ENCODE results near the gene DMD. TPM values are rescaled to one million over a fixed set of nuclear protein-coding genes. Genes with fewer than 3 reads are reported as not detected.

DMD gene
- total RNA-seq, 2 experiments from 2014 or later: 0.20 to 0.47 TPM

DNA sequence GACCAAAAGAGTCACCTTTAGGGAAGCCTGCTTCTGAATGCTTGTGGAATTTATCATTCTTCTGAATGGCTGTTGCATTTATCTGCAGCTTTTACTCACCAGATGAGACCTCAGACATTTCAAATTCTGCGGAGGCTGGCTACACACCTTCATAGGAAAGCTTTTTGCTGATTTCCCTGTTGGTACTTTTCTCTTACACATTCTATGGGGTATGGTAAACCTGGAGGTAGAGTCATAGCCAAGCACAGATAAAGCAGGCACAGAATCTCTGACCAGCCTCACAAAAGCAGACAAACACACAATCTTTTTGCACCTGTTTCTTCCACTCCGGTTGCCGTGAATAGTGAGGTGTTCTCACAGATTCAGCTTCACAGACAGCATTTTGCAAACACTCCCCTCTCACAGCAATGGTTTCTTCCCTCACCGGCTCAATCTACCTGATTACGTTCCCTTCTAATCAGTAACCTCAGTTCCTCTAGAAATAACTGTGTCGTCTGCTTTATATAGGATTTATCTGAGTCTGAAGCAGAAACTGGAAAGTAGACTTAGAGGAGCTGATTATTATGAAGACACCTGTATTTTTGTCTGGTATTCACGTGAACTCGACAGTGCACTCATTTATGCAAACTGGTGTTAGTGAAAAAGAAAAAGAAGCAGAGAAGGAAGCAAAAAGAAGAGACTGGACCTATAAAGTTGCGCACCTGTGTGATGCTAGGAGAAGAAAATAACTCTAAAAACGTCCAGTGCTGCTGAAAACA lies 83.1 kb downstream of the DMD start:
- Histone ChIP-seq H3K4me3 (ENCODE audit: low read length) (no peak overlapping the region), H3K27ac (ENCODE audit: low read depth in 1 of 2, low read length in 2 of 2) (no peak overlapping the region), H3K36me3 (ENCODE audit: insufficient read depth, low read length) (no peaks in the 10 kb centered on the region), H3K9me3 (ENCODE audit: control insufficient read depth in 1 of 2, insufficient read depth in 1 of 2, low read length in 2 of 2) (peaks cover 0 to 3% of the 10 kb centered on the region in 2 experiments), H3K4me1 (ENCODE audit: insufficient read depth, low read length) (no peaks in the 10 kb centered on the region), H3K27me3 (ENCODE audit: control insufficient read depth in 1 of 2, insufficient read depth in 2 of 2, low read length in 2 of 2) (no peaks in the 10 kb centered on the region)
- DNase-seq: no peak
- intact Hi-C loops (cut with DNase I, micrococcal nuclease): no loop called here
- no peaks in the 10 kb centered on the region for H3K36me3 Mint-ChIP-seq (ENCODE audit: low read depth)
- no peaks in the 10 kb centered on the region for H3K4me1 Mint-ChIP-seq (ENCODE audit: low read depth)
- no peaks in the 10 kb centered on the region for H3K27me3 Mint-ChIP-seq
- no peak for ATAC-seq (ENCODE audit: poor library complexity)
- CTCF ChIA-PET: no interaction called here
- TF ChIP-seq, protein P1, sequence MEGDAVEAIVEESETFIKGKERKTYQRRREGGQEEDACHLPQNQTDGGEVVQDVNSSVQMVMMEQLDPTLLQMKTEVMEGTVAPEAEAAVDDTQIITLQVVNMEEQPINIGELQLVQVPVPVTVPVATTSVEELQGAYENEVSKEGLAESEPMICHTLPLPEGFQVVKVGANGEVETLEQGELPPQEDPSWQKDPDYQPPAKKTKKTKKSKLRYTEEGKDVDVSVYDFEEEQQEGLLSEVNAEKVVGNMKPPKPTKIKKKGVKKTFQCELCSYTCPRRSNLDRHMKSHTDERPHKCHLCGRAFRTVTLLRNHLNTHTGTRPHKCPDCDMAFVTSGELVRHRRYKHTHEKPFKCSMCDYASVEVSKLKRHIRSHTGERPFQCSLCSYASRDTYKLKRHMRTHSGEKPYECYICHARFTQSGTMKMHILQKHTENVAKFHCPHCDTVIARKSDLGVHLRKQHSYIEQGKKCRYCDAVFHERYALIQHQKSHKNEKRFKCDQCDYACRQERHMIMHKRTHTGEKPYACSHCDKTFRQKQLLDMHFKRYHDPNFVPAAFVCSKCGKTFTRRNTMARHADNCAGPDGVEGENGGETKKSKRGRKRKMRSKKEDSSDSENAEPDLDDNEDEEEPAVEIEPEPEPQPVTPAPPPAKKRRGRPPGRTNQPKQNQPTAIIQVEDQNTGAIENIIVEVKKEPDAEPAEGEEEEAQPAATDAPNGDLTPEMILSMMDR (IDR thresholded peaks at IDR 0.05): no peak
- no peak overlapping the region for H3K27ac Mint-ChIP-seq
- H3K4me3 Mint-ChIP-seq: no peak overlapping the region
- H3K9me3 Mint-ChIP-seq: no peaks in the 10 kb centered on the region
- POLR2A ChIA-PET: no interaction called here

DNA sequence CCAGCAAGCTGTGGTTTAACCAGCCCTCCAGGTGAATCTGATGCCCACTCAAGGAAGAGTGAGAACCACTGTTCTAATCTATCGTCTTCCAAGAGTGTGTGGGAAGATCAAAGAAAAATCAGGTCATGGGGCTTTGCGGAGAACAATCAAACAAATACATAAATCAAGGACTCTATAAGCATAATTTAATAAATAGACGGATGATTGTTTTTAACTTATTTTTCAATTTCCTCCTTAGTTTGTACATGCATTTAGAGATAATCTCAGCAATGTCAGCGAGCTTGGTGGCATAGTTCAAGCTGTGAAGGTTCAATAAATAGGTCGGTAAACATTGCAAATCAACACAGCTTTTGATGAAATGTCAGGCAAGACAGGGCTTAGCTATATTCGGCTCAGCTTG lies 84.9 kb downstream of the DMD start:
- DNase-seq (no peak), ATAC-seq (ENCODE audit: poor library complexity) (no peak)
- no peaks in the 10 kb centered on the region for H3K36me3 ChIP-seq (ENCODE audit: insufficient read depth, low read length)
- ChIA-PET POLR2A (no interaction called here), CTCF (no interaction called here)
- Mint-ChIP-seq H3K4me3 (no peak overlapping the region), H3K36me3 (ENCODE audit: low read depth) (no peaks in the 10 kb centered on the region), H3K4me1 (ENCODE audit: low read depth) (no peaks in the 10 kb centered on the region), H3K27ac (no peak overlapping the region), H3K9me3 (no peaks in the 10 kb centered on the region), H3K27me3 (no peaks in the 10 kb centered on the region)
- no peak overlapping the region for H3K4me3 ChIP-seq (ENCODE audit: low read length)
- H3K27me3 ChIP-seq (ENCODE audit: control insufficient read depth in 1 of 2, insufficient read depth in 2 of 2, low read length in 2 of 2): no peaks in the 10 kb centered on the region
- H3K4me1 ChIP-seq (ENCODE audit: insufficient read depth, low read length): no peaks in the 10 kb centered on the region
- TF ChIP-seq, protein P1 (IDR thresholded peaks at IDR 0.05): no peak
- H3K9me3 ChIP-seq (ENCODE audit: control insufficient read depth in 1 of 2, insufficient read depth in 1 of 2, low read length in 2 of 2): peaks cover 0 to 3% of the 10 kb centered on the region in 2 experiments
- intact Hi-C loops (cut with DNase I, micrococcal nuclease): no loop called here
- H3K27ac ChIP-seq (ENCODE audit: low read depth in 1 of 2, low read length in 2 of 2): no peak overlapping the region

DNA sequence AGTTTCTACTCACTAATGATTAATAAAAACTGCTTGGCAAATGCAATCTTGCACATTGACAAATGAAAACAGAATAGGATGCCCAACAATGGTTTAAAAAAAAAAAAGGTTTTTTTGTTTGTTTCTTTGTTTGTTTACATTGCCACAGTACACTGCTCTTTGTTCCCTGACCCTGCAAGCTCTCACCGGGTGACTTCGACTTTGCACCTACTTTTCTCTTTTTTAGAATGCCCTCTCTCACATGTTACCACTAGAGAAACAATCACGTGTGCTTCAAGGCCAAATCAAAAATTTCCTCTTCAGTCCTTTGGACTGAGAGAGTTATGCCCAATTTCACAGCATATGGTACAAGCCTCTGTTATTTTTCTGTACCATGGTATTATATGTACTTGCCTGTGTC lies 101.5 kb downstream of the DMD start:
- DNase-seq (no peak), ATAC-seq (ENCODE audit: poor library complexity) (no peak)
- Histone ChIP-seq H3K9me3 (ENCODE audit: control insufficient read depth in 1 of 2, insufficient read depth in 1 of 2, low read length in 2 of 2) (peaks cover 0 to 6% of the 10 kb centered on the region in 2 experiments), H3K27me3 (ENCODE audit: control insufficient read depth in 1 of 2, insufficient read depth in 2 of 2, low read length in 2 of 2) (no peaks in the 10 kb centered on the region), H3K36me3 (ENCODE audit: insufficient read depth, low read length) (no peaks in the 10 kb centered on the region), H3K4me3 (ENCODE audit: low read length) (no peak overlapping the region), H3K27ac (ENCODE audit: low read depth in 1 of 2, low read length in 2 of 2) (no peak overlapping the region), H3K4me1 (ENCODE audit: insufficient read depth, low read length) (no peaks in the 10 kb centered on the region)
- Mint-ChIP-seq H3K27me3 (no peaks in the 10 kb centered on the region), H3K27ac (no peak overlapping the region), H3K36me3 (ENCODE audit: low read depth) (no peaks in the 10 kb centered on the region), H3K9me3 (no peaks in the 10 kb centered on the region), H3K4me1 (ENCODE audit: low read depth) (no peaks in the 10 kb centered on the region), H3K4me3 (no peak overlapping the region)
- TF ChIP-seq, protein P1 (IDR thresholded peaks at IDR 0.05): no peak
- ChIA-PET CTCF (no interaction called here), POLR2A (no interaction called here)
- intact Hi-C loops (cut with DNase I, micrococcal nuclease): no loop called here

Measured in CD4-positive, alpha-beta T cell (primary cell).